Astrocyte (in vitro differentiated cells and primary cell): ENCODE measurements around the gene GDF15.

Experiments
- CTCF ChIP-seq: IDR thresholded peaks from 2 replicates; pipeline ENCODE4 v1.5.1; 2011; ENCODE audit warnings: low read depth, mild to moderate bottlenecking, inconsistent platforms, low read length, moderate library complexity; ENCODE audit not compliant: insufficient read depth
- EZH2 ChIP-seq: IDR thresholded peaks from 2 replicates; pipeline ENCODE4 v1.6.1; 2012; ENCODE audit warnings: mild to moderate bottlenecking, low read length, inconsistent platforms; ENCODE audit not compliant: insufficient read depth

- no peak for TF ChIP-seq CTCF
- TF ChIP-seq EZH2: no peak
These were observed 44.7 kb upstream of the GDF15 start for GRCh38 chr19:18340990-18341868.
